ENCODE results near the gene TEX29.

Gene TEX29

GRCh38 chr13:111344471-111345191, 24.2 kb downstream of the TEX29 start:
- DNase-seq: peak; percentile 70 to 88

- DNase-seq: no peak
Measured at GRCh38 chr13:111345682-111346081, 25.2 kb downstream of the TEX29 start.

GRCh38 chr13:111346101-111346680, 25.7 kb downstream of the TEX29 start:
- no peak for DNase-seq

GRCh38 chr13:111347438-111347837, 27.0 kb downstream of the TEX29 start:
- no peak for DNase-seq

GRCh38 chr13:111353508-111353907, 33.1 kb downstream of the TEX29 start:
- DNase-seq: no peak

- DNase-seq: no peak
Measured at GRCh38 chr13:111354789-111355188, 34.3 kb downstream of the TEX29 start.

- no peak for DNase-seq
Measured at GRCh38 chr13:111356795-111357194, 36.4 kb downstream of the TEX29 start.

- DNase-seq: no peak
Measured at GRCh38 chr13:111359237-111359915, 38.9 kb downstream of the TEX29 start.

- DNase-seq: no peak
Measured at GRCh38 chr13:111359930-111360329, 39.5 kb downstream of the TEX29 start.

- no peak for DNase-seq
Measured at GRCh38 chr13:111360452-111360851, 40.0 kb downstream of the TEX29 start.

- DNase-seq: no peak
Measured at GRCh38 chr13:111361046-111361872, 40.8 kb downstream of the TEX29 start.

- DNase-seq: no peak
Measured at GRCh38 chr13:111361873-111362648, 41.6 kb downstream of the TEX29 start.

- no peak for DNase-seq
Measured at GRCh38 chr13:111363121-111363520, 42.7 kb downstream of the TEX29 start.

GRCh38 chr13:111363591-111363990, 43.1 kb downstream of the TEX29 start:
- no peak for DNase-seq

- DNase-seq: no peak
Measured at GRCh38 chr13:111365149-111366005, 44.9 kb downstream of the TEX29 start.

- DNase-seq: no peak
Measured at GRCh38 chr13:111367340-111367739, 46.9 kb downstream of the TEX29 start.

GRCh38 chr13:111368091-111368490, 47.6 kb downstream of the TEX29 start:
- DNase-seq: no peak

GRCh38 chr13:111370147-111370546, 49.7 kb downstream of the TEX29 start:
- DNase-seq: no peak

GRCh38 chr13:111370570-111371535, 50.4 kb downstream of the TEX29 start:
- DNase-seq: no peak

- DNase-seq: no peak
Measured at GRCh38 chr13:111371720-111372119, 51.3 kb downstream of the TEX29 start.
